Measurements from ENCODE around the gene SPEM1.

Gene SPEM1

DNA sequence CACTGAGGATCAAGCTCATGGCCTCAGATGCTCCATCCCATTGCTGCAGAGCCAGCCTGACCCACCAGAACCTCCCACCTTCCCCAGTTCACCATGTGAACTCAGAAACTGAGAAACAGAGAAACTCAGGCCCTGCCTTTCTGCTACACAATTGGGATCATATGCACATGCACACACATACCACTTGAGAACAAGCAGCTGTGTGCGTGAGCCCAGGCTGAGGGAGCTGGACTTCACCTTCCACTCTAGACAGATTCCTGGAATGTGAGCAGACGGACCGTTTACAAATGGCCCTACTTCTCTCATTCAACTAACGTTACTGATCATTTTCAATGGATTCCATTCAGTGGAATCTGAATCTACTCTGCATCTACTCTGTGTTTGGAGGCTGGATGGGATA is 3.6 kb downstream of the SPEM1 start:
- no peak for DNase-seq

DNA sequence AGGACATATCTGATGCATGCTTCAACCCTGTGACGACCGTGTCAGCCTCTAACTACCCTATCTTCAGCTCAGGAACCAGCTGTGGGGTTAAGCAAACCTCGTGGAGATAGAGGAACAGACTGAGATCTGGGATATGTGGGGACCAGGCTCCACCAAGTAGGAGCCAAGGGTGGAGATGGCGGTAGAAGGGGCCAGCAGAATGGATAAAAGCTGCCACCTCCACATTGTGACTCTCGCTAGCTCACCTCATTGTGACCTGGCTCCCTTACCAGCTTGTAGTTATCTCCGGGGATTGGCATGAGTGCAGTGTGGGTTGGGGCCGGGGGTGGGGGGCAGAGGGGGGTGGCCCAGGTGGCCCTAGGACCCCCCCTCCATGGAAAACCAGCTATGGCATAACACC is 5.2 kb downstream of the SPEM1 start, which contains the start of gene SPEM2:
Gene SPEM2, plus strand, starts transcription at position 301 of the 400 bp plus-strand sequence. Its CDS starts 73 bp downstream, at position 374.
- DNase-seq: no peak

DNA sequence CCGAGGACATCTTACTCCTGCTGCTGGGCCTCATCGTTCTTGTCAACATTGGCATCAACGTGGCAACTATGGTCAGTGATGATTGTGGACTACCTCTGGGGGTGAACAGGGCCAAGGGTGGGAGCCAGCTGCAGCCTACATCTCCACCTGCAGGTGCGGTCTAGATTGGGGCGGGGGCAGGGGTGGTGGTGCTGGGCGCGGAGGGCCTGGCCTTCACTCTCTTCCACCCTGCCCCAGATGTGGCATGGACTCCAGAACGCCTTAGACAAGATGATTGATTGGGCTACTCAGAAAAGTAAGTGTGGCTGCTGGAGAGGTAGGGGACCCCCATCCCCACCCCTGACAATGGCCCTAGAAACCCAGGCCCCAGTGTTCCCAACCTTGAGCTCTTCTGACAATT is 5.6 kb downstream of the SPEM1 start:
- no peak for DNase-seq

DNA sequence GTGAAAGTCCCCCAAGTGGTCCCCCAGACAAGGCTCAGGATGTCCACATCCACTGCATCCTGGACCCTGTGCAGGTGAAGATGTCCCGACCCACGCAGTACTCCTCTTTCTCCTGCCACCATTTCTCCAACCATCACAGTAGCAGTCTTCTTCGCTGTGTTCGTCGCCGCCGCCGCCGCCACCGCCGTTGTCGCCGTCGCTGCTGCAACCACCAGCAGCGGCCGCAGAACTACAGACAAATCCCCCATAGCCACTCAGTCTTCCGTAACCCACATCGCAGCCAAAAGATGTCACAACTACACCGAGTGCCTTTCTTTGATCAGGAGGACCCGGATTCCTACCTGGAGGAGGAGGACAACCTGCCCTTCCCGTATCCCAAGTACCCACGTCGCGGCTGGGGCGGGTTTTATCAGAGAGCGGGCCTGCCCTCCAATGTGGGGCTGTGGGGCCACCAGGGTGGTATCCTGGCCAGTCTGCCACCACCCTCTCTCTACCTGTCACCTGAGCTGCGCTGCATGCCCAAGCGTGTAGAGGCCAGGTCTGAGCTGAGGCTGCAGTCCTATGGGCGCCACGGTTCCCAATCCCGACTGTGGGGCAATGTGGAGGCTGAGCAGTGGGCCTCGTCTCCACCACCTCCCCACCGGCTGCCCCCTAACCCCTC is 6.2 kb downstream of the SPEM1 start:
- DNase-seq: no peak

DNA sequence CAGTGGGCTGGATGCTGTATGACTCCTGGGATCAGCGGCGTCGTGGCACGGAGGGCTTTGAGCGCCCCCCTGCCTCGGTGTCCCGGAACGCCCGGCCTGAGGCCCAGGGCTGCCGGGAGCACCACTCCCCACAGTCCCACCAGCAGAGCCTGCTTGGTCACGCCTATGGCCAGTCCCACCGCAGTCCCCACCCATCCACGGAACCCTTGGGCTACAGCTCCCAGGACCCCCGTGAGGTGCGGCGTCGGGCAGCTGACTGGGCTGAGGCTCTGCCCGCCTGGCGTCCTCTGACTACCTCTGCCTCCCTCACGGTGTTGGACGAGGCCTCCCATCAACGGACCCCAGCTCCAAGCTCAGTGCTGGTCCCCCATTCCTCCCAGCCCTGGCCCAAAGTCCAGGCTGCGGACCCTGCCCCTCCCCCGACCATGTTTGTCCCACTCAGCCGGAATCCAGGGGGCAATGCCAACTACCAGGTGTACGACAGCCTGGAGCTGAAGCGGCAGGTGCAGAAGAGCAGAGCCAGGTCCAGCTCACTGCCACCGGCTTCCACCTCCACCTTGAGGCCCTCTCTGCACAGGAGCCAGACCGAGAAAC is 6.9 kb downstream of the SPEM1 start:
- no peak for DNase-seq

DNA sequence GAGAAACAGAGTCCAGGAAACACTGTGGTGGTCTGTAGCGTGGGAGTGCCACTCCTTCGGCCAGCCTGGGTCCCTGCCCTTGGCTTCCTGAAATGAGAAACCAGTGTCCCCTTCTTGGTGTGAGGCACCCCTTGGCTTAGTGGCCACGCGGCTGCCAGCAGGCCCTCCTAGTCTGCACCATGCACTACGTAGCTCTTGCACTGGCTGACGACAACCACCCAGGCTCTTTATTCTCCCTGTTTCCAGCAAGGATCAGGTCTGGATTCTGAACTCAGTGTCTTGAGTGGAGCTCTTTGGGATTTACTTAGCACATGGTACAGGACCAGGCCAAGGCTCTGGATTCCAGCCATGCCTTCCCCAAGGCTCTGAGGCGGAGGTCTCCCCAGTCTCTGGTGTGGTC is 7.4 kb downstream of the SPEM1 start:
- DNase-seq: no peak

DNA sequence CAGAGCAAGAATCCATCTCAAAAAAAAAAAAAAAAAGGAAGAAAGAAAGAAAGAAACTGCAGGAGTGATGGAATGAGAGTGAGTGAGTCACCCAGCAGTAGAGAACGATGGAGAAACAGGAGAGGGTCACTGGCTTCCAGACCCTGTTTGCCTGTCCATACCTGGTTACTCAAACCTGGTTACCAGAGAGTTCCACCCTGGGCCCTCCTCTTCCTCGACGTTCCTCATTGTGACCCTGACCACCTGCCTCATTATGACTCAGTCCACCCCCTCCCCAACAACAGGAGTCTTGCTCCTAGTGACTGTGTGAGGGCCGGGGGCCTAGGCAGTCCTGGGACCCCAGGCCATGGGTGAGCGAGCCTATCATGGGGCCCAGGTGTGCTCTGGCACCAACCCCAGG is 8.4 kb downstream of the SPEM1 start, which contains the start of gene SPEM3:
Gene SPEM3, plus strand, starts transcription at position 301 of the 400 bp plus-strand sequence. Its CDS starts 46 bp downstream, at position 347.
- DNase-seq: no peak

DNA sequence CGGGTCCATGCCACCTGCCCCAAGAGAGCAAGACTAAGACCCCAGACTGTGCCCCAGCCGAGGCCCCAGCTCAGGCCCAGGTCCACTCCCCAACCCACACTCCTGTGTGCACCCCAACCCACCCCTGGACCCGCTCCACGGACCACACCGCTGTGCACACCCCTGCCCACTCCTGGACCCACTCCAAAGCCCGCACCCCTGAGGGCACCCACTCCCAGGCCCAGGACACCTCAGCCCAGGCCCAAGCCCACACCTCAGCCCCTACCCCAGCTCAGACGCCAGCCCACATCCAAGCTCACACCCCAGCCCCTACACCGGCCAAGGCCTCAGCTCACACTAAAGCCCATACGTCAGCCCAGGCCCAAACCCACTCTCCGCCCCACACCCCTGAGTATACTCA is 9.6 kb downstream of the SPEM1 start:
- no peak for DNase-seq

DNA sequence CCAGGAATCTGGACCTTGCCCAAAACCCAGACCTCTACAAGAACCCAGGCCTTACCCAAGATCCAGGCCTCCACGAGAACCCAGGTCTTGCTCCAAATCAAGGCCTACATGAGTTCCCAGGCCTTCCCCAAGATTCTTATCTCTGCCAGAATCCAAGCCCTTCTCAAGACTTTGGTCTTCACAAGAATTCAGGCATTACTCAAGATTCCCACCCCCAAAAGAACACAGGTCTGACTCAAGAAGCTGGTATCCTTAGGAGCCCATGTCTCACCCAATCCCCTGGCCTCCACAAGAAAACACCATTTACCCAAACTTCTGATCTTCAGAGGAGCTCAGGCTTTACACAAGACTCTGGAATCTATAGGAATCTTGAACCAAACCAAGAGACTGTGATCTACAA is 11.1 kb downstream of the SPEM1 start:
- no peak for DNase-seq

DNA sequence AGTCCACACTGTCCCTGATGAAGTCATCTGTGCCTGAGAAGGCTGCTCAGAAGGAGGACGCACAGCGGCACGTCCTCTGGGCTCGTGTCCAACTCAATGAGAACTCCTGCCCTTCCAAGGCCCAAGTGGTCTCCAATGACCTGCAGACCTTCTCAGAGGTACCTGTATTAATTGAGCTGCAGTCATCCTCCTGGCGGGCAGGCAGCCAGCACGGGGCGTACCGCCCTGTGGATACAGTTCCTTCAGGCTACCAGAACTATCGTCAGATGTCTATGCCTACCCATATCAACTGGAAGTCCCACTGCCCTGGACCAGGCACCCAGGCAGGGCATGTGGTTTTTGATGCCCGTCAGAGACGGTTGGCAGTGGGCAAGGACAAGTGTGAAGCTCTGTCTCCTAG is 12.2 kb downstream of the SPEM1 start:
- DNase-seq: no peak

DNA sequence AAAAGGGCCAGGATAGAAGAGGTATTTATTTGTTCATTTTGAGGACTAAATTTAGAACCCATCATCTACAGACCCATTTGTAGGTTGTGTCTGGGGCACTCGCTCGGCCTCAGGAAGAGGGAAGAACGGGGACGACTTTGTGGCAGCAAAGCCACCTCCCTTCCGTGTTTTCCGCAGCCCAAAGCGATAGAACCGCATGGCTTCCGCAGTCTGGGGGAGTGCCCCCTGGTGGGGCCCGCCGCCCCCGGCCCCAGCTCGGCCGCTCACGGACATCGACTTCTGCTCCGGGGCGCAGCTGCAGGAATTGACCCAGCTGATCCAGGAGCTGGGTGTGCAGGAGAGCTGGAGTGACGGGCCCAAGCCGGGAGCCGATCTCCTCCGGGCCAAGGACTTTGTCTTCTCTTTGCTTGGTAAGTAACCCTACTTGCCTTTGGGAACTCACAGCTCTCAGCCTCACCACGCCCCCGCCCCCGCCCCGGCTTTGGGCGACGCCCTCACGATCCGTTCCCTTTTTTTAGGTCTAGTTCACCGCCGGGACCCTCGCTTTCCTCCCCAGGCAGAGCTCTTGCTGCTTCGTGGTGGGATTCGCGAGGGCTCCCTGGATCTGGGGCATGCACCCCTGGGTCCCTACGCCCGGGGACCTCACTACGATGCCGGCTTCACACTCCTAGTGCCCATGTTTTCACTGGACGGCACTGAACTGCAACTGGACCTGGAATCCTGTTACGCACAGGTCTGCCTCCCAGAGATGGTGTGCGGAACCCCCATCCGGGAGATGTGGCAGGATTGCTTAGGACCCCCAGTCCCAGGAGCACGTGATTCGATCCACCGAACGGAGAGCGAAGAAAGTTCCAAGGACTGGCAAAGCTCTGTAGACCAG is 15.8 kb downstream of the SPEM1 start:
- DNase-seq: peak; percentile 49

DNA sequence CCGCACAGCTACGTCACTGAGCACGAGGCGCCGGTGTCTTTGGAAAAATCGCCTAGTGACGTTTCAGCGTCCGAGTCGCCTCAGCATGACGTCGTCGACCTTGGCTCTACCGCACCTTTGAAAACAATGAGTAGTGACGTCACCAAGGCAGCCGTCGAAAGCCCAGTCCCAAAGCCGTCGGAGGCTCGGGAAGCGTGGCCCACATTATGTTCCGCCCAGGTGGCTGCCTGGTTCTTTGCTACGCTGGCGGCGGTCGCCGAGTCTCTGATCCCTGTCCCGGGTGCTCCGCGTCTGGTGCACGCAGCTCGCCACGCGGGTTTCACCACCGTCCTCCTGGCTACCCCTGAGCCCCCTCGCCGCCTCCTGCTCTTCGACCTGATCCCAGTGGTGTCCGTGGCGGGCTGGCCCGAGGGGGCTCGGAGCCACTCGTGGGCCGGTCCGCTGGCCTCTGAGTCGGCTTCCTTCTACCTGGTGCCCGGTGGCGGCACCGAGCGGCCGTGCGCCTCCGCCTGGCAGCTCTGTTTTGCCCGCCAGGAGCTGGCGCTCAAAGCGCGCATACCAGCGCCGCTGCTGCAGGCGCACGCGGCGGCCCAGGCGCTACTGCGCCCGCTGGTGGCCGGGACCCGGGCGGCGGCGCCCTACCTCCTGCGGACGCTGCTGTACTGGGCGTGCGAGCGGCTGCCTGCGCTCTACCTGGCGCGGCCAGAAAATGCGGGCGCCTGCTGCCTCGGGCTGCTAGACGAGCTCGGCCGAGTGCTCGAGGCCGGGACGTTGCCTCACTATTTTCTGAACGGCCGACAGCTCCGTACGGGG is 16.6 kb downstream of the SPEM1 start:
- DNase-seq: peak; percentile 78

DNA sequence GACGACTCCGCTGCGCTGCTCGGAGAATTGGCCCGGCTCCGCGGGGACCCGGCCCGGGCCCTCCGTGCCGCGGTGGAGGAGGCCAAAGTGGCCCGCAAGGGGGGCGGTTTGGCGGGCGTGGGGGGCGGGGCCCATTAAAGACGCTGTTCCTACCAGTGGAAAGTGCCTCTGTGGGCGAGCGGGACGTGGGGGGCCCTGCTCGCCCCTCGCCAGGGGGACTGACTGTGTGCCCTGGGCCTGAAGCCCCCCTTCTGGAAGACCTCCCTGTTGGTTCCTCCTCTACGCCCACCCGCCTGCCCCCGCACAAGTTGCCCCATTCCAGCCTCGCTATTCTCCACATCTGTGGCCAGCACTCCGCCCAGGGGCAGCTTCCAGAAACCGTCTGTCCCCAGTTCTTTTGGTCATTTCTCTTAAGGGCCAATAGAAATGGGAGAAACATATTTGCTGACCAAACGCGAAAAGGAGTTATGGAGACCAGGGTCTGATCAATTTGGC is 17.3 kb downstream of the SPEM1 start:
- DNase-seq: no peak

DNA sequence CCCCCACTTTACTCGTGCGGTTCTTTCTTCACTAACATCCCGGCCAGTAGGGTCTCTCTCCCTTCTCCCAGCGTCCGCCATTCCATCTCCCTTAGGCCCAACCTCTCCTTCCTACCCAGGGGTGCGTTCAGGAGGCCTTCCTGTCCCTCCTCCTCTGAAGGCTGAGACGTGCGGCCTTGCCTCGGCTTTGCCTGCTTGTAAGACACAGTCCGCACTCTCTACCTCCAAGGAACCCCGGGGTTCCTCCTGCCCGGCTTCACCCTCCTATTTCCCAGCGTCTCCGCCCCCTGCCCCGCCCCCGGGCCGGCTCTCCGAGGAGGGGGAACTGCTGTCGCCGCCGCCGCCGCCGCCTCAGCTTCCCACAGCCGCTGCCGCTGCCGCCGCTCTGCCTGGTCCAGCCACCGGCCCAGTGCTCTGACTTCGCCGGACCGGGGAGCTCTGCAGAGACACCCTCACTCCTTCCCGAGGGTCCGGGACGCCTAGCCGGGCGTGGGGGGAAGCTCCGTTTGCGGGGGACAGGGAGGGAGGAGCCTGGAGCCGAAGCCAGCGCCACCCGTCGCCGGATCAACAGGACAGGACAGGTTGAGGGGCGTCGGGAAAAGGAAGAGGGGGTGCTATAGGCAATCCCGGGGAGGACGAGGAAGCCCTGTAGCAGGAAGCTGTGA is 18.0 kb downstream of the SPEM1 start:
- DNase-seq: peak; percentile 69

DNA sequence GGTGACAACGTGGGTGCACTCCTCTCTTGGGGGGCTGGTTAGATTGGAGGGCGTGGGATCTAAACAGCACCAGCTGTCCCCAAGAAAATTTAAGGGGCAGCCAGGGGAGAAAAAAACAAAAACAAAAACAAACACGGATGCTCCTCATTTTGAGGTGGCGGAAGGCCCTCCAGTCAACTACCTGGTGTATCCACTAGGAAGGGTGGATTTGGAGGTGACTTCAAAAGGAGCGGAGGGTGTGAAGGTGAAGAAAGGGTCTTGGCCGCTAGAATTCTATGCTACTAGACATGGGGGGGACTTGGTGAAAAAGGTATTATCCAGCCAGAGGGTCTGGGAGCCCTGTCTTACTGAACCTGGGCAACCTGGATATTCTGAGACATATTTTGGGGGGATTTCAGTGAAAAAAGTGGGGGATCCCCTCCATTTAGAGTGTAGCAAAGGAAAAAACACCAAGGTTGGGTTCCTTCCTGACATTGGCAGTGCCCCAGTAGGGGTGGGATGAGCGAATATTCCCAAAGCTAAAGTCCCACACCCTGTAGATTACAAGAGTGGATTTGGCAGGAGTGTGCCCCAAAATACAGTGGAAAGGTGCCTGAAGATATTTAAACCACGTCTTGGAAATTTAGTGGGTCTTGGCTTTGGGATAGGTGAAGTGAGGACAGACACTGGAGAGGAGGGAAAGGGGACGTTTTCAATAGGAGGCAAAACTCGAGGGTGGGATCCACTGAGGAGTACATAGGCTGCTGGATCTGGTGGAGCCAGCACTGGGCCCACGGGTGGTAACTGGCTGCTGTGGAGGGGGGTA is 18.7 kb downstream of the SPEM1 start:
- DNase-seq: no peak

DNA sequence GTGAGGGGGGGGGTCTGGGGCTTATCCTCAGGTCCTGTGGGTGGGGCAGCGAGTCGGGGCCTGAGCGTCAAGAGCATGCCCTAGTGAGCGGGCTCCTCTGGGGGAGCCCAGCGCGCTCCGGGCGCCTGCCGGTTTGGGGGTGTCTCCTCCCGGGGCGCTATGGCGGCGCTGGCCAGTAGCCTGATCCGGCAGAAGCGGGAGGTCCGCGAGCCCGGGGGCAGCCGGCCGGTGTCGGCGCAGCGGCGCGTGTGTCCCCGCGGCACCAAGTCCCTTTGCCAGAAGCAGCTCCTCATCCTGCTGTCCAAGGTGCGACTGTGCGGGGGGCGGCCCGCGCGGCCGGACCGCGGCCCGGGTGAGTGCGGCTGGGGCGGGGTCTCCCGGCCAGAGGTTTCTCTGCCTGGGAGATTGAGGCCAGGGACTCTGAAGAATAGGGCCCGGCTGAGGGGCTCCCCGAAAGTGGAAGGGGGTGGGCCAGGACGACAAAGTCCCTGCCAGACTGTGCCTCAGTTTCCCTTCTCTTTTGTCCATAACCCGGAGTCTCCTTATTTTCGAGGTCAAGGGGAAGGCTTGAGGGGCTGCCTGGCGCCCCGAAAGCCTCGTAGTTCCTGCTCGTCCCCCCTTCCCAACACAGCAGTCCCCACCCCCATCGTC is 19.5 kb downstream of the SPEM1 start, which contains the start of gene FGF11:
Gene FGF11, plus strand, starts transcription at position 51 of the 651 bp plus-strand sequence. Its CDS starts 109 bp downstream, at position 160.
- no peak for DNase-seq

DNA sequence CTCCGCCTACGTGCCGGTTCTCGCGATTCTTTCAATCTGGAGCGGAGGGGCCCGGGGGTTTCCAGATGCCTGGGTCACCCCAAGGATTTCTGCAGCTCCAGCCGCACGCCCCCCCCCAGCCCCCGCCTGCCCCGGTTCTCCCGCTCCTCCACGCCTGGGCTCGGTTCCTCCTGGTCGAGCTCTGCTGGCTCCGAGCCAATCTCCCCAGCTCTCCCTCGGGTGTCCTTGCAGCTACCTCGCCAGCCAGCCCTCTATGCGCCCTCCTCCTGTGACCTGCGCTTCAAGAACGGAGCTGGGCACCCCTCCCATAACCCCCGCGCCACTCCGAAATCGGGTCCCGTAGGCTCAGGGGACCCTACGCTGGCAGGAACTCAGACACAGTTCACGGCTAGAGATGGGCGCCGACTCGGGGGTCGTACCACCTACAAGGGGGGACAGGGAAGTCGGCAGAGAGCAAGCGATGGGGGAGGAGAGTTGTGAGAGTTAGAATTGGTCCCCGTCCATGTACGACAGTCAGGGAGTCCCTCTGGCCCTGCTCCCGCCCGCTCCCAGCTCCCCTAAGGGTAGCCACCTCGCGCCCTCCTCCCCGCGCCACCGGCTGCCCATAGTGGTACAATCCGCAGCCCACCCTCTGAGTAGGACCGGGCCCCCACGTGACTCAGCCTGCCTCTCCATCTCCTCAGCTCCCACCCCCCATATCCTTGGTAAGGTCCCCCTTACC is 20.1 kb downstream of the SPEM1 start:
- DNase-seq: peak; percentile 24

DNA sequence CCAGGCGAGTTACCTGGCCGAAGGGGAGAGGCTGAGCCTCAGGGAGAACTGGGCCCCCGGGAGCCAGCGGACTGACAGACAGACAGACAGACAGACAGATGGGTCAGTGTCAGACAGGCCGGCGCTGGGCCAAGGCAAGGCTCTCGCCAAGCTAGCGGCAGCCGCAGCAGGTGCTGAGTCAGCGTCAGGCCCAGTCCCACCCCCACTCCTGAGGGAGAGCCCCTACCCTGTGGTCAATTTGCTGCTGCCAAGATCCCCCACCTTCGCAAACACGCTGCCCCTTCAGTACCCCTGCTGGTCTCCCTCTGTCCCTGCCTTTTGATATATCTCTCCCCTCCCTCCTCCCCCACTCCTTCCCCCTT is 20.7 kb downstream of the SPEM1 start:
- DNase-seq: no peak

DNA sequence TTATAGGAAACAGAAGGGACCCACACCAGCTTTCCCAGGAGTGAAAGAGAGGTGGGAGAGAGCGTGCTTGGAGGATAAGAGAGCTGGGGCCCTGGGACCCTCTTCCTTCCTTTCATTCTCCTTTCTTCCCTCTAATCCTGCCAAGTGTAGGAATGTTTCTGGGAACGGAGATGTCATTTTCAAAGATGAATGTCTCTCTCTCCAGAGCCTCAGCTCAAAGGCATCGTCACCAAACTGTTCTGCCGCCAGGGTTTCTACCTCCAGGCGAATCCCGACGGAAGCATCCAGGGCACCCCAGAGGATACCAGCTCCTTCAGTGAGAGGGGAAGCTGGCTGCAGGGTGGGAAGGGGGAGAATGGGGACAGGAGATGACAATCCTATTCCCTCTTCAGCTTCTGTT is 21.1 kb downstream of the SPEM1 start:
- DNase-seq: no peak

DNA sequence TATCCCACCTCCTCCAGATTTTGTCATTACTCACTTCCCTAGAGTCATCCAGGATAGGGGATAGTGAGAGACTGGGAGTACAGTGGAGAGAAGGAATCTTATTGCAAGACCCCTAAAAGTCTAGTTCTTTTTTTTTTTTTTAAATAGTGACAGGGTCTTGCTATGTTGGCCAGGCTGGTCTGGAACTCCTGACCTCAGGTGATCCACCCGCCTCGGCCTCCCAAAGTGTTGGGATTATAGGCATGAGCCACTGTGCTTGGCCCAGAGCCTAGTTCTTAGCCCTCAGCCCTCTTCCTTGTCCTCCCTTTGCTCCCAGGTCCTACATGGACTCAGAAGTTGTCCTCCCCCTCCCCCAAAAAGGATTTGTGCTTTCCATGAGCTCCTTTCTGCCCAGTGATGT is 22.0 kb downstream of the SPEM1 start:
- no peak for DNase-seq

Measured in stimulated activated CD4-positive, alpha-beta T cell treated with anti-CD3 and anti-CD28 coated beads, Interleukin-12 subunit alpha, Interleukin-12 subunit beta, amount 100 ng/mL, for 4 hours (primary cell).